BJ (cell line): ENCODE results near the gene PSKH1. TPM values are rescaled to one million over a fixed set of nuclear protein-coding genes. Genes with fewer than 3 reads are reported as not detected.

Experiments
- CTCF ChIA-PET: fragments of 350-600 bp; formaldehyde crosslinking; extraction: SDS; loops from one replicate; lab custom pipeline; 2021; ENCODE audit warnings: antibody characterized with exemption, inconsistent platforms; lab: Yijun Ruan, JAX
- POLR2A ChIA-PET: fragments of 300-600 bp; sonication (Branson Sonifier 250); formaldehyde crosslinking; extraction: SDS; loops from one replicate; lab custom pipeline; 2021; ENCODE audit warnings: antibody characterized with exemption; lab: Charles Lee
- DNase-seq: peaks from one replicate; pipeline ENCODE4 v3.0.0-alpha.2; 2011; ENCODE audit warnings: low read depth
- H3K27me3 ChIP-seq: 2 replicates; pipeline ENCODE4 v1.6.0; 2011; ENCODE audit warnings: low read length; ENCODE audit not compliant: control insufficient read depth, insufficient read depth
- H3K36me3 ChIP-seq: 2 replicates; pipeline ENCODE4 v1.5.1; 2011; ENCODE audit warnings: low read length; ENCODE audit not compliant: control insufficient read depth, insufficient read depth
- H3K4me3 ChIP-seq: 2 replicates; pipeline ENCODE4 v1.5.1; 2011; ENCODE audit warnings: low read depth, mild to moderate bottlenecking, control low read depth, low read length
- polyA plus RNA-seq: library from polyadenylated mRNA; depleted of rRNA; stranded (reverse); fragments of >200 nt; gene quantifications from 2 replicates; pipeline ENCODE4 v1.2.3, GENCODE V29; 2011
- TF ChIP-seq, protein P1 (sequence below): IDR thresholded peaks from 2 replicates; pipeline ENCODE4 v1.5.1; 2011; ENCODE audit warnings: low read depth, mild to moderate bottlenecking, control low read depth, inconsistent platforms, low read length, moderate library complexity; ENCODE audit not compliant: insufficient read depth

PSKH1 gene
- polyA plus RNA-seq, 1 experiment: 45.5 TPM

DNA sequence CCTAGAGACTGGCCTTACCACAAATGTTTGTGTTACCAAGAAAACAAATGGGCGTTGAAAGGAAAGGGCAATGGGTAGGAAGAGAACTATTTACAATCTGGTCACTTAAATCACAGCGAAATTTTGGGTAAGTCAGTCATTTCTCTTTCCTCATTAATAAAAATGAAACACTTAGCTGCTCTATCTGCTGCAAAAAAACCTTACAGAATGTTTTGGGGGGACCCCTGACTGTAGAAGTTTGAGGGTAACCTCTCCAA, 47.1 kb upstream of the PSKH1 start:
- TF ChIP-seq, protein P1, sequence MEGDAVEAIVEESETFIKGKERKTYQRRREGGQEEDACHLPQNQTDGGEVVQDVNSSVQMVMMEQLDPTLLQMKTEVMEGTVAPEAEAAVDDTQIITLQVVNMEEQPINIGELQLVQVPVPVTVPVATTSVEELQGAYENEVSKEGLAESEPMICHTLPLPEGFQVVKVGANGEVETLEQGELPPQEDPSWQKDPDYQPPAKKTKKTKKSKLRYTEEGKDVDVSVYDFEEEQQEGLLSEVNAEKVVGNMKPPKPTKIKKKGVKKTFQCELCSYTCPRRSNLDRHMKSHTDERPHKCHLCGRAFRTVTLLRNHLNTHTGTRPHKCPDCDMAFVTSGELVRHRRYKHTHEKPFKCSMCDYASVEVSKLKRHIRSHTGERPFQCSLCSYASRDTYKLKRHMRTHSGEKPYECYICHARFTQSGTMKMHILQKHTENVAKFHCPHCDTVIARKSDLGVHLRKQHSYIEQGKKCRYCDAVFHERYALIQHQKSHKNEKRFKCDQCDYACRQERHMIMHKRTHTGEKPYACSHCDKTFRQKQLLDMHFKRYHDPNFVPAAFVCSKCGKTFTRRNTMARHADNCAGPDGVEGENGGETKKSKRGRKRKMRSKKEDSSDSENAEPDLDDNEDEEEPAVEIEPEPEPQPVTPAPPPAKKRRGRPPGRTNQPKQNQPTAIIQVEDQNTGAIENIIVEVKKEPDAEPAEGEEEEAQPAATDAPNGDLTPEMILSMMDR: no peak
- Histone ChIP-seq H3K4me3 (peak overlapping the region; percentile 69), H3K27me3 (no peaks in the 10 kb centered on the region), H3K36me3 (no peaks in the 10 kb centered on the region)
- CTCF ChIA-PET: interaction anchor here (0.8 to 3.2 kb wide), 7 partner anchors 16 to 325 kb away, joined by 3 to 17 read pairs (median 7); partner anchors contain the start of genes NRN1L and PSMB10
- no peak for DNase-seq
- POLR2A ChIA-PET: no interaction called here

DNA sequence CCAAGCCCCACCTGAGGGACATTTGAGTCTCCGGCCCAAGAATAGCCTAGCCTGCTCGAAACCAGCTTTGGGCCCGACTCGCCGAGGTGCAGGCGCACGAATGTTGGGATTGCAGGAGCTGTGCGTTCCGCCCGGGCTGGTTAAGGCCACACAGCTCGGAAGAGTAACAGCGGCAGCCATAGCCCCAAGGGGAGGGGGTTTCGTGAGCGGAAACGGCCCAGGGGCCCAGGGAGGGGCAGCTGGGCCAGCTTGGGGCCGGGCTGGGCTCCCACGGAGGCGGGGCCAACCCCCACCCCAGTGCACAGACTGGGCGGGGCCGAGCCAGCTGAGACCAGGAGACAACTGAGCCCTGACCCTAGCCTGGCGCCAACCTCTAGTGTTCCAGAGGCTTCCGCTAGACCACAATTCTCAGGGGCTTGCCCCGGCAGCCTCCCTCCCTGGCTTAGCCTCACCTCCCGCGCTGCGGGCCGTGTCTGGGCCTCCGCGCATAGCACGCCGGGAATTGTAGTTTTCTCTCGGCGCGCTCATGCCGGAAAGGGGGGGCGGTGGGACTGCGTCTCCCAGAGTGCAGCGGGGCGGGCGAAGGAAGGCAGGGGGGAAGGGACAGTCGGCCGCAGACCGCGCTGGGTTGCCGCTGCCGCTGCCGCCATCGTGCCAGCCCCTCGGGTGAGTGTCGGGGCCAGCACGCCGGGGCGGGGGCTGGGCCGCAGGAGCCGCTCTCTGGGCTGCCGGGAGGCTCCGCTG, 46.6 kb upstream of the PSKH1 start, which contains the start of gene NUTF2:
Gene NUTF2, plus strand, starts transcription at position 614 of the 744 bp plus-strand sequence. CDS start 18,198 bp downstream, outside the sequence.
- peak; percentile 52 for DNase-seq
- TF ChIP-seq, protein P1: no peak
- Histone ChIP-seq H3K4me3 (peak within 1 kb of the TSS; percentile 69), H3K27me3 (no peaks in the 10 kb centered on the region), H3K36me3 (no peaks in the 10 kb centered on the region)
- CTCF ChIA-PET: interaction anchor here (1.2 to 2.9 kb wide), 4 partner anchors 30 to 325 kb away, joined by 4 to 11 read pairs (median 8); partner anchors contain the start of gene NRN1L
- POLR2A ChIA-PET: no interaction called here

DNA sequence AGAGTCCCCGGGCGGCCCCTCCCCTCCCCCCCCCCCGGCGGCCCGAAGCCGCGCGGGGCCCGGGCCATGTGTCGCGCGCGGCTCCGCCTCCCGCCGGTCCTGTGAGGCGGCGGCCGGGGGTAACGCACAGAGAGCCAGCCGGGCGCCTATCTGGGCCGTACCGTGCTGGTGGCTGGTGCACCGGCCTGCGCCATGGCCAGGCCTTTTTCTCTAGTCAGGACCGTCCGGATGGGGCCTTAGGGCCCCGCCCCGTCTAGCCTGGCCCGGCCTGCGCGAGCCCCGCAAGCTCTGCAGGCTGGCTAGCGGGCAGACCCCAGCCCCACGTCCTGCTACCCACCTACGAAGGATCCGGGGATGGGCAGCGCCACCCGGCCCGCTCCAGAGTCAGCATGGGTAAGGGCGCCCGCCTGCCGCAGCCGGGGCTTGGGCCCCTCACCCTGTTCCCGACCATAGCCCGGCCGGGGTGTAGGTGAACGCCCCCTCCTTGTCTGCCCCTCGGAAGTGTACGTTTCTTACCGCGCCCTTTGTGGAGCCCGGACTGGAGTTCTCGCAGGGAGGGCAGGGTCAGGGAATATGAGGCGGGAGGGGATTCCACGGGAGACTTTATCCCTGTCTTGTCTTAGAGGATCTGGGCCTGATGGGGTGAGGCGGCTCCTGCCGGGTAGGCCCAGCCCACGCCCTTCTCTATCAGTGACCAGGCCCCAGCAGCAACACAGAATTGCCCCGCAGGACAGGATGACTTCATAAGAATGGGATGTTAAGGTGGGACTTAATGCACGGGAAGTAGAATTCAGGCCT, 45.8 kb upstream of the PSKH1 start, which contains the start of gene CENPT:
Gene CENPT, minus strand, starts transcription at position 630 of the 798 bp plus-strand sequence. CDS start 13,834 bp downstream, outside the sequence.
- Histone ChIP-seq H3K27me3 (no peaks in the 10 kb centered on the region), H3K36me3 (no peaks in the 10 kb centered on the region), H3K4me3 (peak within 1 kb of the TSS; percentile 69)
- CTCF ChIA-PET: interaction anchor here (1.2 kb wide), 1 partner anchor 14 kb away, joined by 5 read pairs; no protein-coding TSS in a partner anchor
- TF ChIP-seq, protein P1: no peak
- POLR2A ChIA-PET: no interaction called here
- DNase-seq: no peak

DNA sequence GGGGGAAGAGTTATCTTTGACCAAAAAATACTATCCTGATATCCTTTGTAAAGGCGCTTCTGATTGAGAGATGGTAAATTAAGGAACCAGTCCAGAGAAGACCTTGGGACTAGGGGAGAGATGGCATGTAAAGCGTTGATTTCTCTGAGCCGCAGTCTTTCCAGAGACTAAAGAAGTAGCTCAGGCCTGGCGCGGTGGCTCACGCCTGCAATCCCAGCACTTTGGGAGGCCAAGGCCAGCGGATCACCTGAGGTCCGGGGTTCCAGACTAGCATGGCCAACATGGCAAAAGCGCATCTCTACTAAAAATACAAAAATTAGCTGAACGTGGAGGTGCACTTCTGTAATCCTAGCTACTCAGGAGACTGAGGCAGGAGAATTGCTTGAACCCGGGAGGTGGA, 44.9 kb upstream of the PSKH1 start:
- TF ChIP-seq, protein P1: no peak
- CTCF ChIA-PET: interaction anchor here (0.6 to 1.2 kb wide), 4 partner anchors 14 to 327 kb away, joined by 3 to 5 read pairs (median 4); partner anchors contain the start of gene NRN1L
- no peak for DNase-seq
- Histone ChIP-seq H3K36me3 (no peaks in the 10 kb centered on the region), H3K4me3 (peak overlapping the region; percentile 69), H3K27me3 (no peaks in the 10 kb centered on the region)
- POLR2A ChIA-PET: no interaction called here

DNA sequence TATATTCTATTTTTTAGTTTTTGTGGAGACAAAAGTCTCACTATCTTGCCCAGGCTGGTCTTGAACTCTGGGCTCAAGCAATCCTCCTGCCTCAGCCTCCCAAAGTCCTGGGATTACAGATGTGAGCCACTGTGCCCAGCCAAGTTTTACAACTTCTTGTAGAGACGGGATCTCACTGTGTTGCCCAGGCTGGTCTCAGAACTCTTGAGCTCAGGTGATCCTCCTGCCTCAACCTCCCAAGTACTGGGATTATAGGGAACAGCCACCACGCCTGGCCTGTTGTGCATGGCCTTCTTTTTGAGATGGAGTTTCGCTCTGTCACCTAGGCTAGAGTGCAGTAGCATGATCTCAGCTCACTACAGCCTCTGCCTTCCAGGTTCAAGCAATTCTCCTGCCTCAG, 39.4 kb upstream of the PSKH1 start:
- H3K27me3 ChIP-seq: no peaks in the 10 kb centered on the region
- ChIA-PET CTCF (no interaction called here), POLR2A (no interaction called here)
- peaks cover 1% of the 10 kb centered on the region; the same call in 1 of the 2 replicates for H3K36me3 ChIP-seq
- DNase-seq: no peak
- TF ChIP-seq, protein P1: no peak
- no peak overlapping the region for H3K4me3 ChIP-seq
